Body of pancreas (tissue), 4 donors: Measurements from ENCODE around the gene SLC38A3. TPM values are rescaled to one million over a fixed set of nuclear protein-coding genes. Genes with fewer than 3 reads are reported as not detected.
A peak's percentile ranks its signal among the peaks of the same experiment; 100 is the strongest.

Experiments used
- ATAC-seq: fragments of 150-250 bp; one replicate; pipeline ENCODE4 v1.9.1; 2016
- DNase-seq, 4 donors: peaks; one replicate each; pipeline ENCODE4 v3.0.0-alpha.2; 2019
- H3K27ac ChIP-seq, 4 donors: fragments of 200-600 bp; sonication (generic); 1 replicate in 3 of 4; 2 replicates in 1 of 4; pipeline versions ENCODE4 v1.5.1 to v1.6.1; 2016 to 2019; ENCODE audit warnings: mild to moderate bottlenecking in 1 of 4, mixed read lengths in 1 of 4, moderate library complexity in 1 of 4
- H3K27me3 ChIP-seq, 2 donors: fragments of 200-600 bp; sonication (generic); one replicate each; pipeline ENCODE4 v1.6.0; 2016; ENCODE audit warnings: mild to moderate bottlenecking in 1 of 2
- H3K36me3 ChIP-seq, 2 donors: fragments of 200-600 bp; sonication (generic); replicated peaks in 1 of 2; 2 replicates each; pipeline ENCODE4 v1.5.1; 2016; ENCODE audit warnings: low read depth in 2 of 2; ENCODE audit not compliant: insufficient read depth in 1 of 2
- H3K4me1 ChIP-seq: fragments of 200-600 bp; sonication (generic); one replicate; pipeline ENCODE4 v1.6.0; 2016
- H3K4me3 ChIP-seq, 2 donors: fragments of 200-600 bp; sonication (generic); 1 replicate in 1 of 2; 2 replicates in 1 of 2; pipeline ENCODE4 v1.5.1; 2016 to 2019
- H3K9me3 ChIP-seq, 3 donors: fragments of 200-600 bp; sonication (generic); 1 replicate in 2 of 3; 2 replicates in 1 of 3; pipeline ENCODE4 v1.5.1; 2016
- CTCF ChIP-seq, 7 experiments: fragments of 450-650 bp in 4 of 7; fragments of 200-600 bp in 3 of 7; sonication (generic) in 3 of 7; IDR thresholded peaks; one replicate each; pipeline ENCODE4 v1.5.1; 2016 to 2019; ENCODE audit warnings: antibody characterized with exemption in 7 of 7
- POLR2A ChIP-seq, 3 donors: fragments of 450-650 bp; IDR thresholded peaks; one replicate each; pipeline ENCODE4 v1.6.1; 2016; ENCODE audit warnings: antibody characterized with exemption in 3 of 3, mild to moderate bottlenecking in 2 of 3
- WGBS, 2 donors: methylation state at CpG; one replicate each; pipeline ENCODE4 v1.1.5; 2017; 5-methylcytosine and 5-hydroxymethylcytosine counted together
- intact Hi-C: fragments of 100-400 bp; cut with DNase I; formaldehyde crosslinking; loops from one replicate; pipeline ENCODE4 v1.15.1; 2023
- total RNA-seq, 2 donors: library from RNA; depleted of rRNA; stranded (reverse); fragments of >200 nt; gene quantifications; one replicate each; pipeline ENCODE4 v1.1.0, GENCODE V29; 2016

SLC38A3 gene
- total RNA-seq, 2 donors from 2014 or later: 4.6 to 48.0 TPM

- Histone ChIP-seq H3K4me3 (no peak overlapping the region), H3K27ac (peak overlapping the region in 1 of 4 donors; percentile 6), H3K9me3 (no peaks in the 10 kb centered on the region), H3K27me3 (peaks cover 0 to 16% of the 10 kb centered on the region in 2 donors), H3K4me1 (peaks cover 34% of the 10 kb centered on the region), H3K36me3 (no peaks in the 10 kb centered on the region)
- no peak for ATAC-seq
- TF ChIP-seq POLR2A (IDR thresholded peaks at IDR 0.05) (no peak), CTCF (IDR thresholded peaks at IDR 0.05) (no peak)
- 64 to 69% methylated on average over 10 to 14 of the region's 14 CpGs for WGBS, 2 donors
- peak; percentile 31 to 53 (median 45) for DNase-seq
- intact Hi-C loops: loop anchor here (2.0 to 10.0 kb wide), 2 partner anchors 30 to 80 kb away; partner anchors contain the start of gene LSMEM2
Observed at GRCh38 chr3:50194903-50195500, 10.1 kb upstream of the SLC38A3 start.

DNA sequence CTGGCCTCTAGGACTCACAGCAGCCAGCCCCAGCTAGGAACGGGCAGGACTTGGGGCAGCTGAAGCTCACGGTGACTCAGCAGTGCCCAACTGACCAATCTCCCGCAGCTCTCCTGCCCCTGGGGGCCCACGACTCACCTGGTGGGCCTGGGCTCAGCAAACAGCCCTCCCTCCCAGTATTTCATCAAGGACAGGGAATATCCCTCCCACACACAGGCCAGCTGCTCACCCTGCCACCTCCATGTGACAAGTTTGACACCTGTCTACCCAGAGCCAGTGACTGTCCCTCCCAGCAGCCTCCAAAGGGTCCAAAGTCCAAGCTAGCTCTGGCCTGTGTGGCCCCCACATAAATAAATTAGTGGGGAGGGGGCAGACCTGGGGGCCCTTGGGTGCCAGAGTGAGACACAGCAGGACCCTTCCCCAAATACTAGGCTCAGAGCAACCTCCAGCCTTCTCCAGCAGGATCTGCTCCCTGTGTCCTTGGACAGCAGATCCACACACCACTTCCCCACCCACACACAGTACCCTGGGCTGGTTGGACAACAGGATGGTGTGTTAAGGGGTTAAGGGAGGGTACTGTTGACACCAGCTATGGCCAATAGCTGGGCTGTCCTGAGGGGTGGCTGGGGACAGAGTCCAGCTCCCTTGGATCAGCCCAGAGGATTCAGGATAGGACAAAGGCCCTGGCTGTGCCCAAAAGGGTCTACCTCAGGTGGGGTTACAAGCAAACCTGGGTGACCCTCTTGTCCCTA, 9.4 kb upstream of the SLC38A3 start:
- TF ChIP-seq POLR2A (IDR thresholded peaks at IDR 0.05): no peak
- no peak for TF ChIP-seq CTCF (IDR thresholded peaks at IDR 0.05)
- H3K9me3 ChIP-seq: no peaks in the 10 kb centered on the region
- ATAC-seq (peak; percentile 22), DNase-seq (peak in 1 of 4 donors; percentile 58)
- H3K4me3 ChIP-seq: no peak overlapping the region
- peaks cover 34% of the 10 kb centered on the region for H3K4me1 ChIP-seq
- H3K27ac ChIP-seq: peak overlapping the region in 1 of 4 donors; percentile 6
- H3K36me3 ChIP-seq: no peaks in the 10 kb centered on the region
- H3K27me3 ChIP-seq: peaks cover 0 to 16% of the 10 kb centered on the region in 2 donors
- intact Hi-C loops: loop anchor here (2.0 to 10.0 kb wide), 2 partner anchors 29 to 79 kb away; partner anchors contain the start of gene LSMEM2
- 38% methylated on average over 3 of the region's 4 CpGs; no CpG with 5 or more reads in 1 of the 2 donors for WGBS, 2 donors

- no peak for TF ChIP-seq CTCF (IDR thresholded peaks at IDR 0.05)
- no peak for TF ChIP-seq POLR2A (IDR thresholded peaks at IDR 0.05)
- peaks cover 41% of the 10 kb centered on the region for H3K4me1 ChIP-seq
- no peak overlapping the region for H3K27ac ChIP-seq
- peaks cover 0 to 16% of the 10 kb centered on the region in 2 donors for H3K27me3 ChIP-seq
- no peaks in the 10 kb centered on the region for H3K36me3 ChIP-seq
- ATAC-seq (no peak), DNase-seq (no peak)
- H3K4me3 ChIP-seq: no peak overlapping the region
- 82 to 83% methylated on average over 6 of the region's 6 CpGs for WGBS, 2 donors
- no peaks in the 10 kb centered on the region for H3K9me3 ChIP-seq
- intact Hi-C loops: loop anchor here (10.0 kb wide), 1 partner anchor 78 kb away; the partner anchor contains the start of gene LSMEM2
Observed at GRCh38 chr3:50196253-50196801, 8.7 kb upstream of the SLC38A3 start.

- Histone ChIP-seq H3K9me3 (no peaks in the 10 kb centered on the region), H3K4me1 (peaks cover 58% of the 10 kb centered on the region), H3K27me3 (no peaks in the 10 kb centered on the region), H3K4me3 (no peak overlapping the region), H3K36me3 (no peaks in the 10 kb centered on the region), H3K27ac (peak overlapping the region; percentile 80 to 91 (median 82))
- ATAC-seq (peak; percentile 33), DNase-seq (peak; percentile 60 to 73 (median 70))
- TF ChIP-seq CTCF (IDR thresholded peaks at IDR 0.05) (peak in 4 of 7 experiments; percentile 26 to 39 (median 34)), POLR2A (IDR thresholded peaks at IDR 0.05) (no peak)
- WGBS, 2 donors: 26 to 49% methylated on average over 2 to 10 of the region's 10 CpGs
- intact Hi-C loops: no loop called here
Observed at GRCh38 chr3:50201573-50202315, 3.3 kb upstream of the SLC38A3 start.
